Neural progenitor cell (in vitro differentiated cells): ENCODE results near the gene KCNH6.

Source experiments
- EZH2 ChIP-seq: fragments of 200-600 bp; sonication (generic); IDR thresholded peaks from 2 replicates; pipeline ENCODE4 v1.6.1; 2017; ENCODE audit warnings: antibody characterized with exemption, mild to moderate bottlenecking, moderate library complexity
- EZH2phosphoT487 ChIP-seq: fragments of 200-600 bp; sonication (generic); IDR thresholded peaks from 2 replicates; pipeline ENCODE4 v1.6.1; 2017; ENCODE audit warnings: antibody characterized with exemption
- TF ChIP-seq, protein P1 (sequence below): fragments of 200-600 bp; sonication (generic); IDR thresholded peaks from 2 replicates; pipeline ENCODE4 v1.5.1; 2017; ENCODE audit warnings: antibody characterized with exemption, mild to moderate bottlenecking

DNA sequence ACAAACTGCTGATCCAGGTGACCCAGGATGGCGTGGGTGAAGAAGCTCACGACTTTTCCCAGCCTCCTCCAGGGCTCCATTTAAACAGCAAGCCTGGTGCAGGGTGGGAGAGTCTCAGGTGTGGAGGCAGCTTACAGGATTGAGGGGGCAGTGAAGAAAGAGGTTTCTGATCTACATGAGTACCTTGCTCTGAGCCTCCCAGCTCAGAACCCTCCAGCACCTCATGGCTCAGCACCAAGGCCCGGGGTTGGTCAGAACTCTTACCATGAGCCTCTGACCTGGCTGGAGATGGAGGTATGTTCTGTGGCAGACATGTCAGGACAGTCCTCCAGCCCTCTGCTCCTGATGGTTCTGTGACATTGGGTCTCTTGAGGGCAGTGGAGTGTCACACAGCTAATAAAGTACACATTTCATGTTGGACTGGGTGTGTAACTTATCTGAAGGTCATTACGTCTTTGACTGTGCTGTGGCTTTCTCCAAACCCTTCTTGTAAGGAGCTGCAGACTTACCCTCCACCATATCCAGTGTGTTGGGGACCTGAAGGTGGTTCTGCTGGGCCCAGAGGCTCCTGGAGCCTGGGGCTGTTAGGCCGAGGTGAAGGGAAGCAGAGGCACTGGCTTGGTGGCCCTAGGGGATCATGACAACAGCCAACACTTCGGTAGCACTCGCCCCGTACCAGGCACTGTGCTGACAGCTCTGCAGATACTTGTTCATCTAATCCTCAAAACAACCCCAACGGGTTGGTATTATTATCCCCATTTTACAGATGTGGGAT, 23.3 kb downstream of the KCNH6 start:
- TF ChIP-seq, protein P1, sequence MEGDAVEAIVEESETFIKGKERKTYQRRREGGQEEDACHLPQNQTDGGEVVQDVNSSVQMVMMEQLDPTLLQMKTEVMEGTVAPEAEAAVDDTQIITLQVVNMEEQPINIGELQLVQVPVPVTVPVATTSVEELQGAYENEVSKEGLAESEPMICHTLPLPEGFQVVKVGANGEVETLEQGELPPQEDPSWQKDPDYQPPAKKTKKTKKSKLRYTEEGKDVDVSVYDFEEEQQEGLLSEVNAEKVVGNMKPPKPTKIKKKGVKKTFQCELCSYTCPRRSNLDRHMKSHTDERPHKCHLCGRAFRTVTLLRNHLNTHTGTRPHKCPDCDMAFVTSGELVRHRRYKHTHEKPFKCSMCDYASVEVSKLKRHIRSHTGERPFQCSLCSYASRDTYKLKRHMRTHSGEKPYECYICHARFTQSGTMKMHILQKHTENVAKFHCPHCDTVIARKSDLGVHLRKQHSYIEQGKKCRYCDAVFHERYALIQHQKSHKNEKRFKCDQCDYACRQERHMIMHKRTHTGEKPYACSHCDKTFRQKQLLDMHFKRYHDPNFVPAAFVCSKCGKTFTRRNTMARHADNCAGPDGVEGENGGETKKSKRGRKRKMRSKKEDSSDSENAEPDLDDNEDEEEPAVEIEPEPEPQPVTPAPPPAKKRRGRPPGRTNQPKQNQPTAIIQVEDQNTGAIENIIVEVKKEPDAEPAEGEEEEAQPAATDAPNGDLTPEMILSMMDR = no peak
- TF ChIP-seq EZH2phosphoT487 (no peak), EZH2 (no peak)
